Fibroblast of peridontal ligament (primary cell): Measurements from ENCODE around the gene HAAO.
"Not testable (repeated sequence)": the region's sequence is repeated elsewhere in the genome, so short reads cannot be mapped to it uniquely, and the experiment has no call there.

Source experiments
- DNase-seq: peaks from one replicate; pipeline ENCODE4 v3.0.0-alpha.2; 2010; ENCODE audit errors: extremely low read depth

HAAO gene

GRCh38 chr2:42747422-42747821 is 45.0 kb downstream of the HAAO start:
- DNase-seq: no peak

DNA sequence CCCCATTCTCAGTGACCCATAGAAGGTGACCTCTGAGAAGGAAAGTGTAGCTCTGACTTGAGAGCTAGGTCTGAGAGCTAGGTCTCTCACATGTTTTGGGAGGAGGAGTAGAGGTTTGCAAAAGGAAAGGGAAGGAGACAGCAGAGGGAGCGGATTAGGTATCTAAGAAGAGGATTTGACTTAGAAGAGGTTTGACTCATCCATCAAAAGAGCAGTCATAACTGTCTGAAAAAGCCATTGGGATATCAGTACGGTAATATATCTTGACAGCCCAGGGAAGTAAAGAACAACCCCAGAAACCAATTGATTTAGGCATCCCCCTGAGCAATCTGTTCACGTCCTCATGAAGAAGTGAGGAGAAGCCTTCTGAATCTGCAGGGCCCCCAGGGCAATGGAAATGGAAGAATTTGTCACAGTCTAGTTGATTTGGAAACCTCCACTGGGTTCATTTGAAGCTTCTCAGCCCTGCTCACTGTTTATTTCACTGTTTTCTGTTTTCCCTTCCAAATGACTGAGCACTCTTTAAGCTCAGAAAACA is 47.8 kb downstream of the HAAO start:
- DNase-seq: no peak

- no peak for DNase-seq
Measured at GRCh38 chr2:42743659-42743990, 48.8 kb downstream of the HAAO start.

GRCh38 chr2:42742740-42743658 is 49.4 kb downstream of the HAAO start:
- no peak for DNase-seq

- DNase-seq: no peak
Measured at GRCh38 chr2:42741140-42741539, 51.2 kb downstream of the HAAO start.

DNA sequence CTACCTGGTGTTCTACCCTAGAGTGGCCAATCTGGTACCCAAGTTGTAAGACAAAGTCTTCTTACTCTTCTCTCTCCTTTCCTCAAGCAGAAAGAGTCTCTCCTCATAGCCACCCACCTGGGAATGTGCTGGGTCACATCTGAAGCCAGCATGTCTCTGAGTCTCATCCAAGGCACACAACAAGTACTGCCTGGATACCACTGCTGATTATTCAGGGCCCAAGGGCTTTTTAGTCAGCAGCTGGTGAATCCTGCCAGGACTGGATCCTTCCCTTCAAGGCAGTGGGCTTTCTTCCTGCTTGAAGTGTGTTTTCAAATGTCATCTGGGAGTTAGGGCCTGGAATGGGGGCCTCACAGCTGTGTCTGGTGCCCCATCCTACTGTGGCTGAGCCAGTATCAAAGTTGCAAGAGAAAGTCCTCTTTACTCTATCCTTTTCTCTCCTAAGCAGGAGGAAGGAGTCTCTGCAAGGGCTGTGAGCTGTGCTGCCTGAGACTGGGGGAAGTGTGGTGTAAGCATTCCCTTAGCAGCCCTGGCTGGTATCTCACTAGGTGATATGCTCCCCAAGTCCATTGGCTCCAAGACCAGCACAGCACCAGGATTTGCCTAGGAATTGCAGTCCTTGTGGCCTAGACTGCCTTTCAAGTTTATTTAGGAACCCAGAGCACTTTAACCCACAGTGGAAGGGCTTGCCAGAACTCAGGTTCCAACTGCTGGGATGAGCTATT is 55.6 kb downstream of the HAAO start:
- no peak for DNase-seq

- DNase-seq: no peak
Measured at GRCh38 chr2:42733852-42734251, 58.5 kb downstream of the HAAO start.

DNA sequence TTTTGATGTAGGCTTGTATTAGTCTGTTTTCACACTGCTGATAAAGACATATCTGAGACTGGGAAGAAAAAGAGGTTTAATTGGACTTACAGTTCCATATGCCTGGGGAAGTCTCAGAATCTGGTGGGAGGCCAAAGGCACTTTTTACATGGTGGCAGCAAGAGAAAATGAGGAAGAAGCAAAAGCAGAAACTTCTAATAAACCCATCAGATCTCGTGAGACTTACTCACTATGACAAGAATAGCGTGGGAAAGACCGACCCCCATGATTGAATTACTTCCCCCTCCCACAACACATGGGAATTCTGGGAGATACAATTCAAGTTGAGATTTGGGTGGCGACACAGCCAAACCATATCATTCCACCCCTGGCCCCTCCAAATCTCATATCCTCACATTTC is 61.1 kb downstream of the HAAO start:
- DNase-seq: not testable (repeated sequence)

DNA sequence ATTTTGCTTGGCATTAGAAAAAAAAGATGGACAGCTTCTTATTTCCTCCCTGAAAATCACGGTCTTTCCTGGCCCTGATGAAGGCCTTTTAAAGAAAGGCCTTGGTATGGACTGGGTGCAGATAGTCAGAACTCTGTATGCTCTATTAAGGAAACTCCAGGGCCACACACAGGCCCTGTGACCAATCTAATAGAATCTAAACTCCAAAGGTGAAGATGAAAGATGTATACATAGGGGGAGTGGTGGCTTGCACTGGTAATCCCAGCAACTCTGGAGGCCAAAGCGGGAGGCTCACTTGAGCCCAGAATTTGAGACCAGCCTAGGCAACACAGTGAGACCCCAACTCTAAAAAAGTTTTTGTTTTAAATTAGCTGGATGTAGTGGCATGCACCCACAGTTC is 65.7 kb downstream of the HAAO start:
- no peak for DNase-seq

DNA sequence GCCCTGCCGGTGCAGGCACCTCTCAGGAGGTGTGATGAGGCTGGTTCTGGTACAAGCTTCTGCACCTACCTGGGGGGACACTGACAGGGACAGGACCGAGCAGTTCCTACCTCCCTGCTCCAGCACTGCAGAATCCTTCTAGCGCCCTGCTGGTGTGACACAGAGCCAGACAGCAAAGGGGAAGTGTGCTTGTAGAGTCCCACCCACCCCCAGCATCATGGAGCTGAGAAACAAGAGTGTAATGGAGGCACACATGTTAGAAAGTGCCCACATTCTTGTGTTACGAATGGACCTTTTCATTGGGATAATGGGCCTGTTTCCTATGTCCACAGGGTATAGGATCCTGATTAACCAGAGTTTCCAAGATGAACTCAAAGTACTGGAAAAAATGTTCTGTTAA is 66.7 kb downstream of the HAAO start:
- no peak for DNase-seq

DNA sequence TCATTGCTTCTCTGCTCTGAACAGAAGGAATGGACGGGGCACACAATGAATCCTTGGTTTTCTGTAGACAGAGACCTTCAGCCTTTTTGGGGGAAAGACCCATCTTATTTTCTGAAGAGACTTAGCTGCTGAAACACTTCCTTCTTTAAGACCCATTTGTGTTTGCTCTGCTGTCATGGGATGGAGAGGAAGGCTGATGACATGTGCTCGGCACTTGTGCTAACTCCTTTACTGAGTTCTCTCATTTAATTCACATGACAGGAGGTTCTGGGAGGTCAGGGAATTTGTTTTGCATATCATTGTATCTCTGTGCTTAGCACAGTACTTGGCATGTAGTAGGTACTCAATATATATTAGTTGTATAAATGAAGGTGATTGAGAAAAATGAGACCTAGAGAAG is 67.5 kb downstream of the HAAO start:
- DNase-seq: no peak

DNA sequence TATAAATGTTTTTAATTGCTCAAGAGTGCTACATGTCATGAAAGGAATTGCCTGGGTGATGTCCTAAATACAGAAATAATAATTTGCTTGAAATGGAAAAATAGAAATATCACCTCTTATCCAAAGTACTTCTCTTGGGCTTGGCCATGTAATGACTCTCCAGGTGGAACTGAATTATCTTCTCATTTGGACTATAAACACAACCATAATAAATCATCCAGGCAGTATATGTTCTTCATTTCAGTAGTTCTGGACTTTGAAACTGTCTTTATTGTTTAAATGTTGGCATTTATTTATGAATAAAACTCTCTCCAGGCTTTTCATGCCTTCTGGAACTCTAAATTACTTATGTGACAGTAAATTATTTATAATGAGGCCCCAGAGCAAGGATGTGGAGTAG is 68.9 kb downstream of the HAAO start:
- DNase-seq: no peak

- peak; percentile 86 for DNase-seq
Measured at GRCh38 chr2:42722320-42723190, 69.8 kb downstream of the HAAO start.

- DNase-seq: no peak
Measured at GRCh38 chr2:42721898-42722297, 70.5 kb downstream of the HAAO start.
